HG03175 (cell line): ENCODE data around the gene PDE3A.
"Not testable (repeated sequence)": the region's sequence is repeated elsewhere in the genome, so short reads cannot be mapped to it uniquely, and the experiment has no call there.

Source experiments
- ATAC-seq: cut with Tn5 transposase; IDR thresholded peaks from one replicate; pipeline ENCODE4 v1.9.1; 2021; ENCODE audit warnings: mild to moderate bottlenecking, moderate library complexity; ENCODE audit not compliant: unreplicated experiment

PDE3A gene

DNA sequence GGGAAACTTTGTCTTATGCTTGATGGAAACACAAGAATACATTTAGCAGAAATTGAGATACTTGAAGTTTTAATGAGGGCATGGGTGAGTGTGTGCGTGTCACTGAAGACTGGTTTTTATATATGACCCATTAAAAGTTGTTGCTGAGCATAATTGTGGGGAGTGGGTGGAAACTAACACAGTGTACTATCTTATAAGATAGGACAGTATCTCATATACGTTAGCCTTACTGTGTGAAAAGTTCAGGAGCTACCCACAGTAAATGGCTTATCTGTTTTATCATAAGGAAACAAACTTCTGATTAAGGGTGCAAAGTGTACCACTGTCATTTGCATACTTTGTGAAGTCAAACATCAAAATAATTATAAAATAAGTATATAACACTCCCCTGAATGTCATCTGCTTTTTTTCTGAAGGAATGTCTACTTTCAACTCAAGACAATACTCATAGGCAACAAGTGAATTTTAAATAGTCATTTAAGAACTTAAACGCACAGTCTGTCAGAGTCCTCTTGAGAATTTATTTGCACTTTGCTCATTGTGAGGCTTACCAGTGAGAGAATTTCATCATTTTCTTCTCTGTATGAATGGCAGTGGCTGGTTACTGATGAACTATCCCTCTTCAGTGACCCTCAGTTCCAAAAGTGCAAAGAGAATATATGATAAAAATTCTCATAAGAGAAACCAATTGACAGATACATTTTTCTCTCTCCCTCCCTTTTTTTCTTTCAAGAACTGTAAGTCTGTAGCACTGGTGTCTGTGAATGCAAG, 4.2 kb downstream of the PDE3A start:
- no peak for ATAC-seq

DNA sequence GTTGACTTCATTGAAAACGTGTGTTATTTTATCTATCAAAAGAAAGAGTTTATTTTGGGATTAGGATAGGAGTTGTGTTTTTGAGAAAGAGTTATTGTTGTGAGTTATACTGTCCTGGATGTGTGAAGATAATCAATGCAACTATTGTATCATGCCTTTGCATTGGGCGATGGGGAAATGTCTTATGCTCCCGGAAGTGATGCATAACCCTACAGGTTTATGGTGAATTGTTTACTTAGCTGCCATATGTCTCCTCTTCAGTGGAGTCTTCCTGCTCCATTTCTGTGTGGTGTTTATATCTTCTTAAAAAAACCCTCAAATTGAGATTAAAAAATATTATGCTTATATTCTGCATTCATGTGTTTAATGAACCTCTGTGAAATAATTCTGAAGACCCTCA, 6.5 kb downstream of the PDE3A start:
- ATAC-seq, result no peak

DNA sequence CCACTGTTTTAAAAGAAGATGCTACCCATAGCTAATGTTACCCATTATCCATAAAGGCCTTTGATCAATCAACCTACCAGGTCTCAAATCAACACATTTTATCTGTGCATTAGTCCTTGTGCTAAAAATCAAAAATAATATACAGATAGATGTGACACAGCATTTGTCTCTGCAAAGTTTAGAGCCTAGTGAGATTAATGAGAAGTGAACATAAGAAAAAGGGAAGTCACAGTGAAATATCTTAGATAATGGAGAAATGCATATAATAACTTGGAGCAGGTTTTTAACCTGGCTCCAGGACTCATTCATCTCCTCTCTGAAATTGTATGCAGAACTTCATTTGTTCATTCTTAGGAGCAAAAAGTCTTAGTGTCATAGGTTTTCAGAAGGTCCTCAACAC, 7.2 kb downstream of the PDE3A start:
- ATAC-seq, result no peak

DNA sequence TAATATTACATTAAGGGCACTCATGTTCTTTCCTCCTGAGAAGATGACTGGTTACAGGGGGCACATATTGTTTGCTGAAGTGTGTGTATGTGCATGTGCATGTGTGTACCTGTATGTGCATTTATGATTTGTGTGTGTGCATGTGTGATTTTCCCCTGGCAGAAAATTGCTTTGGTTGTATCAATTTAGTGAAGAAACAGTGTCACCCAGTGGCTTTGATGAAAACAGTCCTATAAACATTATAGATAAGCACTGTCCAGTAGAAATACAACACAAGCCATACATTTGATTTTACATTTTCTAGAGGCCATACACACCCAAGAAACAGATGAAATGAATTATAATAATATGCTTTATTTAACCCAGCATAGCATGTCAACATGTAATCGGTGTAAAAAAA, 8.6 kb downstream of the PDE3A start:
- ATAC-seq, result no peak

DNA sequence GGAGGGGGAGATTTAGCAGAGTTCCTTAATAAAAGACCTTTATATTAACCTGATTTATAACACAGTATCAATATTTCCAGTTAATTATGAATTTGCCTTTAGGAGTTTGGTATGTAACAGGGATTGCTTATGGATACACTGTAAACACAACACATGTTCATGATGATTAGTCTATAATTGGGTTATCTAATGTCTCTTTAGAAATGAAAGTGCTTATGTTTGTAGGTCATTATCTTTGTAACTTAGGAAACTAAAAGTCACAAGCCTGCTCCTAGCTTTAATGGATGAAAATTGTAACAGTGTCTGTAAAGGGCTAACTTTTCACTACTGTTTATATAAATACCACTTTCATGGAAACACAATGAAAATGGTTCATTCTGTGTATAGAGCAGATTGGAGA, 9.4 kb downstream of the PDE3A start:
- no peak for ATAC-seq

DNA sequence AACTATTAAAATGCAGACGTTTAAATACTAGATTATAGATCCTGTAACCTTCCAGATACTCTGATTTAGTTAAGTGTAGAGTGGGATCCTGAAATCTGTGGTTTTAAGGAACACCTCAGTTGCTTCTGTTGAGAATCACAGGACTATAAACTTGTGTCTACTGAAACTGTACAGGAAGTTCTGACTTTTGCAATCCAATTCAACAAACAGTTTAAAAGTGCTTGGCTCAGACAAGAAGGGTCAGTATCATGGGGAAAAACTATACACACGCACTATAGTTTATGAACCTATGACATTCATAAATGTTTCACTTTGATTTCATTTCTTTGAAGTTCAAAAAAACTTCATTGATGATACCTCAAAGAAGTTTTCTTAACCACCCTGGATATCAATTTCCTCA, 13.8 kb downstream of the PDE3A start:
- no peak for ATAC-seq

DNA sequence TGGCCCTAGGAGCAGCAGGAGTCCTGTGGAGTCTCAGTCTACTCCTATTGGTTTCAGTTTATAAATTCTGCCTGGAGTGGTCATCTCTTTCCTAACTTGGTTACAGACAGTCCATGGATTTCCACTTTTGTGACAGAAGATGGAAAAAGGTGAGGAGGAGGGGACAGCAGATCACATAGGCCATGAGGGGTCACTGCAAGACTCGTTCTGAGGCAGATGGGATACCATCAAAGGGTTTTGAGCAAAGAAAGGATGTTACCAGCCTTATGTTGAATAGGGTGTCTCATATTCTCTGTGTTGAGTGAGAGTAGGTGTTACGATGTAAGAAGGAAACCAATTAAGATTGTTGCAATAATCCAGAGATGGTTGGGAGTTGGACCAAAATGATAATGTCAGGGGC, 15.3 kb downstream of the PDE3A start:
- ATAC-seq, result no peak

DNA sequence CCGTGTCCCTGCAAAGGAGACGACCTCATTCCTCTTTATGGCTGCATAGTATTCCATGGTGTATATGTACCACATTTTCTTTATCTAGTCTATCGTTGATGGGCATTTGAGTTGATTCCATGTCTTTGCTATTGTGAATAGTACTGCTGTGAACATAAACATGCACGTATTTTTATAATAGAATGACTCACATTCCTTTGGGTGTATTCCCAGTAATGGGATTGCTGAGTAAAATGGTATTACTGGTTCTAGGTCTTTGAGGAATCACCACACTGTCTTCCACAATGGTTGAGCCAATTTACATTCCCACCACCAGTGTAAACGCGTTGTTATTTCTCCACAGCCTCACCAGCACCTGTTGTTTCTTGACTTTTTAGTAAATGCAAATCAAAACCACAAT, 16.5 kb downstream of the PDE3A start:
- not testable (repeated sequence) for ATAC-seq

DNA sequence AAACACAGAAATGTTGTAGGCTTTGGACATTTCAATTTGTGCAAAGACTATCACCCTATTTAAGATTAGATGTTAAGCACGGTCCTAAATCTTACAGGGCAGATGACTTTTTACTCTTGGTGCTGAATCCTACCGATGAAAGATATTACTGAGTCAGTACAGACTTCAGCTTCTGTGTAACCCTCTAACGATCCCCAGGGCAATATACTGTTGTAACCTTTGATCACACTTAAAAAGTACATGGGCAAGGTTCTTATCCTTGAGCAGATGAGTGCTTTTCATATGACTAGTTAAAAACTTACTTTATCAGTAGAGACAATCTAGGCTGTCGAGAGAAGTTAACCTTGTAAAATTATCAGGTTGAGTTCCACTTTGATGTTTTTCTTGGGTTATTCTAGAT, 22.5 kb downstream of the PDE3A start:
- no peak for ATAC-seq

DNA sequence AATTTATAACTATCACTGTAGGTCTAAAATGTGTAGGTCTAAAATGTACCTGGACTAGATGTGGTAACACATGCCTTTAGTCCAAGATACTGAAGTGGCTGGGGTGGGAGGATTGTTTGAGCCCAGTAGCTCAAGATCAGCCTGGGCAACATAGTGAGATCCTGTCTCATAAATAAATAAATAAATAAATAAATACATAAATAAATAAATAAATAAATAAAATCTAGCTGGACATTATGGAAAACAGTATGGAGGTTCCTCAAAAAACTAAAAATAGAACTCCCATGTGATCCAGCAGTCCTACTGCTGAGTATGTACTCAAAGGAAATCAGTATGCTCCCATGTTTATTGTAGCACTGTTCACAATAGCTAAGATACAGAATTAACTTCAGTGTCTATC, 24.0 kb downstream of the PDE3A start:
- ATAC-seq, result no peak

DNA sequence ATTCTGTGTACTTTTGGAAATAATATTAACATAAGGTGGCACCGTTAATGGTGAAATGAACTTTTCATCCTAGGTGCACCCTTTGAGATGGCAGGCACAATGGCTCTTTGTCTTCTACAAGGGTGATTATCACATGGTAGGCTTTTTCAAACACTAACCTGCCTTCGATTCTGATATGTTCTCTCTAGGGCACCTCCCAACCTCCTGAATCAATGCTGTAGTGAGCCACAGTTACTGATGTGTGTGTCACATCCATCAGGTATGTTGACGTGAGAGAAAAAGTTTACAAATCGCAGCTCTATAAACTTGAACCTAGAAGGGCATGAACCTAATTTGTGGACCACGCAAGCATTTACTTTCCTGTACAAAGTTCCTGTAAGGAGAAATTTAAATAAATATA, 25.4 kb downstream of the PDE3A start:
- ATAC-seq, result no peak

DNA sequence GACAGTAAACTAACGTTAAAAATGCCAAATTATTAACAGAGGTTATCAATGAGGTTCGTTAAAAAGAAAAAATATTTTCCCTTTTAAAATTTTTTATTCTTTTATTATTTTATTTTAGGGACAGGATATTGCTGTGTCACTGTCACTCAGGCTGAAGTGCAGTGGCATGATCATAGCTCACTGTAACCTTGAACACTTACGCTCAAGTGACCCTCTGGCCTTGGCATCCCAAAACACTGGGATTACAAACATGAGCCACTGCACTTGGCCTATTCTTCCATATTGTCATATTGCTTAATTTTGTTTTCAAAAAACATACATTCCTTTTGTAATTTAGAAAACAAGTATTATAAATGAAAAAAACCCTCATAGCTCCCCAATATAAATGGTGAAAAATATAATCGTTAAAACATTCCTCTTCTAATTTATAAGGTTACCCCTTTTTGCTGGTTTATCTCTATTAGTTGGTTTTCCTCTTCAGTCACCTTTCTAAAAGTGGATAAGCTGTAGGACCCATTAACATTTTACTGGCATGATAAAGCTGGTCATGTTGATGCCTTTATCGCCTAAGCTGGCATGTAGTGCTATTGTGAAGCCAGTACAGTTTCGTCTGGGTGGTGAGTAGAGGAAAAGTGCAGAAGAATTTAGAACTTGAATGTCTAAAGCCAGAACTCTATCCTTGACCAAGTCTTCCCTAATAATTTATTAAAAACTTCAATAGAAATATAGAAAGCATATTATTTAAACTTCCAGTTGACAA, 27.6 kb downstream of the PDE3A start:
- no peak for ATAC-seq

DNA sequence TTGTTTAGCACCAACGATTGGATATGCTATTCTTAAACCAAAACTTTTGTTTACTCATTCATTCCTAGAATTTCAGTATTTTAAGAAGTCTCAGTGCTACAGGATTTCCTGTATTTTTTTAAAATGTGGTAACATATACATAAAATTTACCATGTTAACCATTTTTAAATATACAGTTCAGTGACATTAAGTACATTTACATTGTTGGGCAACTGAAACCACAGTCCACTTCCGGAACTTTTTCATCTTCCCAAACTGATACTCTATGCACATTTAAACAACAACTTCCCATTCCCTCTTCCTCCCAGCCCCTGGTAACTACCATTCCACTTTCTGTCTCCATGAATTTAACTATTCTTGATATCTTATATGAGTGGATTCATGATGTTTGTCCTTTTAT, 30.3 kb downstream of the PDE3A start:
- no peak for ATAC-seq

DNA sequence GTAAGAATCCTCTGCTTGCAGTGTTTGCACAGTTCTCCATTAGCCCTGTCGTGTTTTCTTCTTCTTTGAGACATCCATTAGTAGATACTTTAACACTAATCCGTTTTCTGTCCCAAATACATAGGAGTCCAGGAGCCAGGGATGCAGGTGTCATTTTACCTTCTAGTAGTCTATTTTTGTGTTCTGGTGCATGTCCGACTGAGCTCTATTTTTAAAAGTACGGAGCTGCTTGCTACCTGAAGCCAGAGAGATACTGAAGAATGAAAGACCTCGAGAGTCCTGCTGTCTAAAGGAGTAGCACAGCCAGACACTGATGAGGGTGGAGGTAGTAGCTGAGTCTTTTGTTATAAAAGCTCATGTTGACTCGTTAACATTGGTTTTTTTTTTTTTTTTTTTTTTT, 31.7 kb downstream of the PDE3A start:
- ATAC-seq, result no peak

DNA sequence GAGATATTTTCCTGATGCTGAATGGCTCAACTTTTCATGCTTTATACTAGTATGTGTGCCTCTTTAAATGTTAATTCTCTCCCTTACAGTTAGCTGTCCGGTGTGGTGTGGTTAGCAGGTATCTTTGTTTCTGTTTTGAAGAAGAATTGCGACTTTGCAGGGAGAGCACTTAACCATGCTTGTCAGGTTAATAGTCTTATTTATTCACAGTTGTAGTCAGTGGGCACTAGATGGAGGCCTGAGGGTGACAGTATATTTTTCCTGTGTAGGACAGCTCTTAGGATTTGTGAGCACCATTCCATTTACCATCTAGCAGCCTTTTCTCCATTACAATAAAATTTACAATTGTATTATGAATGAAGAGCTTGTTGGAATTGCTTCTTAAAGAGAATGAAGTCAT, 34.9 kb downstream of the PDE3A start:
- no peak for ATAC-seq

DNA sequence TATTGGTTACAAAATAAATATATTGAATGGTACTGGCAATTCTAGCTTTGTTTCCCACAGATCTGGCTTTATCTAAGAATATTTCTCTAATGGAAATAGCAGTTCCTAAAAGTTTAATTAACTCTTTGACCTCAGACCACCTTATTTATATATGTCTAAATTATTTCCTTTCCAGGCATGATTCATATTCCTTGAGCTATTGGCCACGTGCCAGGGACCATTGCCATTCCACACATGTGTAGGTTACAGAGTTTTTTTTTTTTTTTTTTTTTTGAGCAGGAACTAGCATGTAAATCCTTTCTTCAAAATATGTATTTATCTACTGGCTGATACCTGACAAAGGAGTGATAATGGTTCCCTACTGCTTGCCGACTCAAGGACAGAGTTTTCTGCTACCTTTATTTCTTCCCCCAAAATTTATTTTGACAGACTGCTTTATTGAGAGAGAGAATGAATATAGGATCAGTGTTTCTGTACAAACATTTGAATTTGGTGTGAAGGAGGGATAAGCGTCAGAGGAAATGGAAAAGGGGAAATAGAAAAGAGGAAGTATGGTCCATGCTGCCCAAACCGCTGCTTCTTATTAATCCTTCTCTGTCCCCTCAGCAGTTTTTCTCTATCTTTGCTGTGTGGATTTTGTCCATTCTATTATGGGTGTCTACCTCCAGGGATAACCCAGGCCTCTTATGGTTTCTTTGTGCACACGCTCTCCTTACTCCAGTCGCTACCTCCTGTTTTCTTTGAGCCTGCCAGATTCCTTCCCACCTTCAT, 36.4 kb downstream of the PDE3A start:
- ATAC-seq, result no peak

DNA sequence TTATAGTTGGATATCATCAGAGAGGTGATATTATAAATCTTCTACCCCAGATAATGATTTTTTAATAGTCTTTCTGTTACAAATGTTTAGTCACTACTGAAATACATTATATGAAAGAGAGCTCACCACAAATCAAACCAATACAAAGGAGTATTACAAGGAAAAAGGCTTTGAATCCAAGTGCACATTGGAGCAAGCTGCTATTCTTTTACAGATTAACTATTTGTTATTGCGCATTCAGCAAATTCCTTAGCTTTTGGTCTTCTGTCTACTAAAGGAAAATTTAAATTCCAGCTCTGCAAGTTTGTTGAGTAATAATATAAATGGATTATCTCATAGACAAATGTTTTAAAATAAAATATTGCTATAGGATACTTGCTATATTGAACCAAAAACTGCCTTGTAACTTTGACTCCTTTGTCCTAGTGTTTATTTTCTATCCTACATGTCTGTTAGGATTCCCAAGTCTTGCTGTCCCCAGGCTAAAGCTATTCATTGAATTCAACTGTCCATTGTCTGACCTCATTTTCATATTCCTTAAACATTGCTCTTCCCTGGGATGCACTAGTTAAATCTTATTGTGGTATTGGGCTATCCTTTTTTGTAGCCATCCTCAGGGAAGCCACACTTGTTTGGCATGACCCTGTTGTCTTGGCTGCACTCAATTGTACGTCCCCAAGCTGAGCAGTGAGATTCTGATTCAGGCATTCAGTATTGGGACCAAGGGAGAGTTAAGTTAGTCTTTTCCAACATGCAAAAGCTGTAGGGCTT, 41.5 kb downstream of the PDE3A start:
- ATAC-seq, result no peak

DNA sequence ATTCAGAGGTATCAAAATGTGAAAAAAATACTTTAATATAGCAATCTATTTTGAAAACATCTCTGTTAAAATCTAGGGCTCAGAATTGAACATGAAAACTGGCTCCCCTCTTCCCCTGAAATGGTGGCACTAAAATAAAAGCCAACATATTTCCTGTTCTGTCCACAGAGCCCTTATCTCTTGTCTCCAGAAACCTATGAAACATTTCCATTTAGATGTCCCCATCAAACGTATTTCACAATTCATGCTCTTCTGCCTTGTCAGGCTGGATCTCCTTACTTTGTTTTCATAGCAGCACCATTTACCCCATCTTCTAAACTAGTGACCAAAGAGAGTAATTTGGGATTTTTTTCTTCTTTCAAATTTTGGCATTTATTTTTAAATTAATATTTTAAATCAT, 42.4 kb downstream of the PDE3A start:
- no peak for ATAC-seq

DNA sequence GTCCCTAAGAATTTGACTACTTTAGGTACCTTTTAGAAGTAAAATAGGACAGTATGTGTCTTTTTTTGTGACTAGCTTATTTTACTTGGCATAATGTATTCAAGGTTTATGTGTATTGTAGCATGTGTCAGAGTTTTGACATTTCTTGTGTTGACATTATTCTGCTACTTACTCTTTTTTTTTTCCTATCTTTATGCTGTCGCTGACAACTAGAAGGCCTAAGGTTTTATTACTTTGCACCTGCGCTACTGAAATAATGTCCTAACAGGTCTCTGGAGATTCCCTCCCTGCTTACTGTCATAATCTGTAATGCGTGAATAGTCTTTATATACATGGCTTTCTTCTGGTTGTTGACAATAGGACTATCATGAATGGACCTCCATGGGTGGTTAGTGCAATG, 43.0 kb downstream of the PDE3A start:
- ATAC-seq, result no peak

DNA sequence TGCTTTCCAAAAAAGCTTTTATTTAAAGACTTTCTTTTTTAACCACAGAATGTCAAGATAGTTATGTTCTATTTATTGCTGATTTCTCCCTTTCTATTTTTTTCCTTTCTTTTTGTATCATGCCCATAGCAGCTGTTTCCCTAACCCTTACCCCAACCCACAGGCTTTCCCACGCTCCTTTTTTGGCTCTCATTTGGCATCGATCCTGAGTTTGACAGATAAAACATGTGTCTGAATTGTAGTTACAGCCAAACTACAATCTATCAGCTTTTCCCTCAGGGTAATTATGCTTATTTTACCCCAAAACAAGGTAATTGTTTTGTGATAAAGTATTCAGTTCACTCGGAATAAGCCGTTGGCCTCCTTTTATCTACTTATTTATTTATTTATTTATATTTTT, 46.7 kb downstream of the PDE3A start:
- no peak for ATAC-seq

DNA sequence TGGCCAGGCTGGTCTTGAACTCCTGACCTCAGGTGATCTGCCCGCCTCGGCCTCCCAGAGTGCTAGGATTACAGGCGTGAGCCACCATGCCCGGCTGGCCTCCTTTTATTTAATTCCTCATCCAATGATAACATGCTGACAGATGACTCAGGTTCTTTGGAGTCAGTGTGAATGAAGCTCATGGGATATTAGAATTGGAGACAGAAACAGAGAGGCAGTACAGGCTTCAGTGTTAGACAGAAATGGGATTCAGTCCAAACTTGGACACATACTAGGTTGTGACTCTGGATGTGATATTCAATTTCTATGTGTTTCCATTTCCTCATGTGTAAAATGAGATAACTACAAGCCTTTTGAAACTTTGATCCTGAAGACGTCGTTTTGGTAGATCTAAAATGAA, 47.3 kb downstream of the PDE3A start:
- no peak for ATAC-seq
